HepG2 (cell line): ENCODE measurements around the gene ABAT. TPM values are rescaled to one million over a fixed set of nuclear protein-coding genes. Genes with fewer than 3 reads are reported as not detected.

Source experiments
- AGO2 ChIP-seq: fragments of 200-400 bp; formaldehyde crosslinking; optimal IDR thresholded peaks from 2 replicates; pipeline ENCODE3; 2017; ENCODE audit warnings: mild to moderate bottlenecking, low read depth, low read length, moderate library complexity
- CBX1 ChIP-seq: IDR thresholded peaks from one replicate; pipeline ENCODE4 v1.6.1; 2016; ENCODE audit warnings: antibody characterized with exemption, low read depth
- FOXM1 ChIP-seq: sonication (generic); formaldehyde crosslinking; IDR thresholded peaks from 2 replicates; pipeline ENCODE4 v1.5.0; 2020; ENCODE audit warnings: missing genetic modification reagents
- HIVEP1 ChIP-seq: sonication (generic); formaldehyde crosslinking; IDR thresholded peaks from 2 replicates; pipeline ENCODE4 v1.4.0; 2020; ENCODE audit warnings: mild to moderate bottlenecking, missing genetic modification reagents
- HOXA3 ChIP-seq: sonication (generic); formaldehyde crosslinking; IDR thresholded peaks from 2 replicates; pipeline ENCODE4 v1.5.0; 2020; ENCODE audit warnings: missing genetic modification reagents
- MED8 ChIP-seq: sonication (generic); formaldehyde crosslinking; IDR thresholded peaks from 2 replicates; pipeline ENCODE4 v1.8.1; 2023; ENCODE audit warnings: mild to moderate bottlenecking, missing genetic modification reagents; ENCODE audit not compliant: insufficient replicate concordance
- SIN3A ChIP-seq: IDR thresholded peaks from 2 replicates; pipeline ENCODE4 v1.6.1; 2011; ENCODE audit warnings: low read depth, mild to moderate bottlenecking, control low read depth, low read length, borderline replicate concordance
- SP4 ChIP-seq: sonication (generic); formaldehyde crosslinking; IDR thresholded peaks from 2 replicates; pipeline ENCODE4 v1.8.1; 2023; ENCODE audit warnings: mild to moderate bottlenecking, missing genetic modification reagents
- TEAD2 ChIP-seq: sonication (generic); formaldehyde crosslinking; IDR thresholded peaks from 2 replicates; pipeline ENCODE4 v1.9.0; 2021; ENCODE audit warnings: missing genetic modification reagents
- TFDP2 ChIP-seq: sonication (generic); formaldehyde crosslinking; IDR thresholded peaks from 2 replicates; pipeline ENCODE4 v1.4.0; 2020; ENCODE audit warnings: missing genetic modification reagents
- ZBTB1 ChIP-seq: sonication (generic); formaldehyde crosslinking; IDR thresholded peaks from 2 replicates; pipeline ENCODE4 v1.4.0; 2020; ENCODE audit warnings: missing genetic modification reagents, borderline replicate concordance
- ZBTB20 ChIP-seq: sonication (generic); formaldehyde crosslinking; IDR thresholded peaks from 2 replicates; pipeline ENCODE4 v1.8.1; 2023; ENCODE audit warnings: missing genetic modification reagents, low read depth, mild to moderate bottlenecking, borderline replicate concordance
- ZBTB3 ChIP-seq: sonication (generic); formaldehyde crosslinking; IDR thresholded peaks from 2 replicates; pipeline ENCODE4 v1.4.0; 2020; ENCODE audit warnings: low read depth, mild to moderate bottlenecking, moderate library complexity, missing genetic modification reagents, borderline replicate concordance
- ZC3H4 ChIP-seq: sonication (generic); formaldehyde crosslinking; IDR thresholded peaks from 2 replicates; pipeline ENCODE4 v1.4.0; 2020; ENCODE audit warnings: missing genetic modification reagents, borderline replicate concordance
- ZEB1 ChIP-seq: IDR thresholded peaks from 2 replicates; pipeline ENCODE4 v1.6.1; 2012; ENCODE audit warnings: mild to moderate bottlenecking, low read depth, inconsistent platforms; ENCODE audit not compliant: insufficient replicate concordance
- ZNF121 ChIP-seq: sonication (generic); formaldehyde crosslinking; IDR thresholded peaks from 2 replicates; pipeline ENCODE4 v1.5.0; 2020; ENCODE audit warnings: mild to moderate bottlenecking, missing genetic modification reagents
- ZNF225 ChIP-seq: sonication (generic); formaldehyde crosslinking; IDR thresholded peaks from 2 replicates; pipeline ENCODE4 v1.4.0; 2020; ENCODE audit warnings: mild to moderate bottlenecking, missing genetic modification reagents
- ZNF672 ChIP-seq: sonication (generic); formaldehyde crosslinking; IDR thresholded peaks from 2 replicates; pipeline ENCODE4 v1.8.1; 2022; ENCODE audit warnings: missing genetic modification reagents
- ZNF780A ChIP-seq: sonication (generic); formaldehyde crosslinking; IDR thresholded peaks from 2 replicates; pipeline ENCODE4 v1.8.0; 2022; ENCODE audit warnings: mild to moderate bottlenecking, missing genetic modification reagents, moderate library complexity
- polyA plus RNA-seq, 8 experiments: library from polyadenylated mRNA; depleted of rRNA in 3 of 8; stranded (reverse) in 7 of 8; unstranded in 1 of 8; fragments of >200 nt; fragmentation: Illumina TruSeq in 4 of 8; extraction: Trizol in 4 of 8; gene quantifications; 2 replicates each; pipeline versions ENCODE4 v1.2.1 to v1.2.3, GENCODE V29; 2011 to 2016; ENCODE audit warnings: low read depth in 4 of 8, missing spikeins in 1 of 8, mixed read lengths in 1 of 8; ENCODE audit not compliant: insufficient read depth in 1 of 8
- total RNA-seq, 5 experiments: library from RNA; depleted of rRNA; stranded (reverse); fragments of >200 nt; fragmentation: Illumina TruSeq; extraction: Trizol; gene quantifications; 2 replicates each; pipeline ENCODE4 v1.2.3, GENCODE V29; 2016; ENCODE audit warnings: low read depth in 1 of 5
- TF ChIP-seq, protein P1 (sequence below): sonication (generic); formaldehyde crosslinking; IDR thresholded peaks from 2 replicates; pipeline ENCODE4 v1.4.0; 2020; ENCODE audit warnings: missing genetic modification reagents
- TF ChIP-seq, protein P2 (sequence below): sonication (generic); formaldehyde crosslinking; IDR thresholded peaks from 2 replicates; pipeline ENCODE4 v1.8.0; 2023; ENCODE audit warnings: mild to moderate bottlenecking, missing genetic modification reagents
- TF ChIP-seq, protein P3 (sequence below): sonication (generic); formaldehyde crosslinking; IDR thresholded peaks from 2 replicates; pipeline ENCODE4 v1.4.0; 2020; ENCODE audit warnings: mild to moderate bottlenecking, low read depth, missing genetic modification reagents
- TF ChIP-seq, protein P4 (sequence below), 2 experiments: sonication (generic) in 1 of 2; formaldehyde crosslinking in 1 of 2; IDR thresholded peaks; 2 replicates each; pipeline versions ENCODE4 v1.4.0 to v1.6.1; 2018 to 2020; ENCODE audit warnings: missing genetic modification reagents in 2 of 2, borderline replicate concordance in 1 of 2, low read depth in 1 of 2, mild to moderate bottlenecking in 1 of 2, missing biosample characterization in 1 of 2

ABAT gene
- total and polyA plus RNA-seq, 2 of the 13 experiments (the other 11 are each of a cell fraction or from before 2014, with no cell fraction given) = 47.6 to 97.3 TPM

GRCh38 chr16:8678068-8678927, 3.9 kb downstream of the ABAT start (continued):
- TF ChIP-seq, protein P1, sequence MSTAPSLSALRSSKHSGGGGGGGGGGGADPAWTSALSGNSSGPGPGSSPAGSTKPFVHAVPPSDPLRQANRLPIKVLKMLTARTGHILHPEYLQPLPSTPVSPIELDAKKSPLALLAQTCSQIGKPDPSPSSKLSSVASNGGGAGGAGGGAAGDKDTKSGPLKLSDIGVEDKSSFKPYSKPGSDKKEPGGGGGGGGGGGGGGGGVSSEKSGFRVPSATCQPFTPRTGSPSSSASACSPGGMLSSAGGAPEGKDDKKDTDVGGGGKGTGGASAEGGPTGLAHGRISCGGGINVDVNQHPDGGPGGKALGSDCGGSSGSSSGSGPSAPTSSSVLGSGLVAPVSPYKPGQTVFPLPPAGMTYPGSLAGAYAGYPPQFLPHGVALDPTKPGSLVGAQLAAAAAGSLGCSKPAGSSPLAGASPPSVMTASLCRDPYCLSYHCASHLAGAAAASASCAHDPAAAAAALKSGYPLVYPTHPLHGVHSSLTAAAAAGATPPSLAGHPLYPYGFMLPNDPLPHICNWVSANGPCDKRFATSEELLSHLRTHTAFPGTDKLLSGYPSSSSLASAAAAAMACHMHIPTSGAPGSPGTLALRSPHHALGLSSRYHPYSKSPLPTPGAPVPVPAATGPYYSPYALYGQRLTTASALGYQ (CRISPR knock-in tag) = no peak; the same call in 1 of the 2 replicates
- TF ChIP-seq, protein P2, sequence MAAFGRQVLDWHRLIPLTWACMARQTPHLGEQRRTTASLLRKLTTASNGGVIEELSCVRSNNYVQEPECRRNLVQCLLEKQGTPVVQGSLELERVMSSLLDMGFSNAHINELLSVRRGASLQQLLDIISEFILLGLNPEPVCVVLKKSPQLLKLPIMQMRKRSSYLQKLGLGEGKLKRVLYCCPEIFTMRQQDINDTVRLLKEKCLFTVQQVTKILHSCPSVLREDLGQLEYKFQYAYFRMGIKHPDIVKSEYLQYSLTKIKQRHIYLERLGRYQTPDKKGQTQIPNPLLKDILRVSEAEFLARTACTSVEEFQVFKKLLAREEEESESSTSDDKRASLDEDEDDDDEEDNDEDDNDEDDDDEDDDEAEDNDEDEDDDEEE (CRISPR knock-in tag) = no peak
- no peak for TF ChIP-seq SP4 (CRISPR knock-in tag)
- no peak for TF ChIP-seq SIN3A
- peak; percentile 55; the same call in 1 of the 2 replicates for TF ChIP-seq ZNF121 (CRISPR knock-in tag)
- no peak for TF ChIP-seq MED8 (CRISPR knock-in tag)
- TF ChIP-seq, protein P3, sequence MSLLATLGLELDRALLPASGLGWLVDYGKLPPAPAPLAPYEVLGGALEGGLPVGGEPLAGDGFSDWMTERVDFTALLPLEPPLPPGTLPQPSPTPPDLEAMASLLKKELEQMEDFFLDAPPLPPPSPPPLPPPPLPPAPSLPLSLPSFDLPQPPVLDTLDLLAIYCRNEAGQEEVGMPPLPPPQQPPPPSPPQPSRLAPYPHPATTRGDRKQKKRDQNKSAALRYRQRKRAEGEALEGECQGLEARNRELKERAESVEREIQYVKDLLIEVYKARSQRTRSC (CRISPR knock-in tag) = no peak
- TF ChIP-seq CBX1 = no peak
- no peak; the same call in 1 of the 2 replicates for TF ChIP-seq HIVEP1 (CRISPR knock-in tag)
- TF ChIP-seq TFDP2 (CRISPR knock-in tag) = peak; percentile 14; the same call in 1 of the 2 replicates
- peak; percentile 71; the same call in 1 of the 2 replicates for TF ChIP-seq HOXA3
- TF ChIP-seq ZBTB1 = no peak
- no peak for TF ChIP-seq ZNF225 (CRISPR knock-in tag)
- TF ChIP-seq FOXM1 = 0 out of 2 replicates have a peak, but pooled peaks have one; percentile 62
- TF ChIP-seq, protein P4, sequence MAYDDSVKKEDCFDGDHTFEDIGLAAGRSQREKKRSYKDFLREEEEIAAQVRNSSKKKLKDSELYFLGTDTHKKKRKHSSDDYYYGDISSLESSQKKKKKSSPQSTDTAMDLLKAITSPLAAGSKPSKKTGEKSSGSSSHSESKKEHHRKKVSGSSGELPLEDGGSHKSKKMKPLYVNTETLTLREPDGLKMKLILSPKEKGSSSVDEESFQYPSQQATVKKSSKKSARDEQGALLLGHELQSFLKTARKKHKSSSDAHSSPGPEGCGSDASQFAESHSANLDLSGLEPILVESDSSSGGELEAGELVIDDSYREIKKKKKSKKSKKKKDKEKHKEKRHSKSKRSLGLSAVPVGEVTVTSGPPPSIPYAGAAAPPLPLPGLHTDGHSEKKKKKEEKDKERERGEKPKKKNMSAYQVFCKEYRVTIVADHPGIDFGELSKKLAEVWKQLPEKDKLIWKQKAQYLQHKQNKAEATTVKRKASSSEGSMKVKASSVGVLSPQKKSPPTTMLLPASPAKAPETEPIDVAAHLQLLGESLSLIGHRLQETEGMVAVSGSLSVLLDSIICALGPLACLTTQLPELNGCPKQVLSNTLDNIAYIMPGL (CRISPR knock-in tag; IDR thresholded peaks at IDR 0.05; ENCODE audit: borderline replicate concordance in 1 of 2, low read depth in 1 of 2) = peak in 1 of 2 experiments; percentile 42; a peak in 1 of 4 replicates
- no peak for TF ChIP-seq ZNF672 (CRISPR knock-in tag)
- TF ChIP-seq TEAD2 = no peak
- no peak for TF ChIP-seq ZBTB3
- no peak for TF ChIP-seq ZEB1
- no peak for TF ChIP-seq AGO2
- TF ChIP-seq ZBTB20 (CRISPR knock-in tag) = peak; percentile 95
- no peak for TF ChIP-seq ZNF780A (CRISPR knock-in tag)
- no peak; the same call in 1 of the 2 replicates for TF ChIP-seq ZC3H4 (CRISPR knock-in tag)
